Measurements from ENCODE around the gene MPG.

The MPG gene

DNA sequence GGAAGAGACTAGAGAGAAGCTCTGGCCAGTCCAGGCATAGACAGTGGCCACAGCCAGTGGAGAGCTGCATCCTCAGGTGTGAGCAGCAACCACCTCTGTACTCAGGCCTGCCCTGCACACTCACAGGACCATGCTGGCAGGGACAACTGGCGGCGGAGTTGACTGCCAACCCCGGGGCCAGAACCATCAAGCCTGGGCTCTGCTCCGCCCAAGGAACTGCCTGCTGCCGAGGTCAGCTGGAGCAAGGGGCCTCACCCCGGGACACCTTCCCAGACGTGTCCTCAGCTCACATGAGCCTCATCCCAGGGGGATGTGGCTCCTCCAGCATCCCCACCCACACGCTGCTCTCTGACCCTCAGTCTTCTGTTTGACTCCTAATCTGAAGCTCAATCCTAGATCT, 8.8 kb upstream of the MPG start:
- Histone ChIP-seq H3K27me3 (ENCODE audit: insufficient read depth, low read length, poor library complexity) (no peaks in the 10 kb centered on the region), H3K9ac (ENCODE audit: low read depth, low read length) (no peak overlapping the region), H3K4me1 (ENCODE audit: insufficient read depth, low read length) (no peaks in the 10 kb centered on the region), H3K4me2 (ENCODE audit: insufficient read depth, low read length) (no peak overlapping the region), H3K27ac (ENCODE audit: low read length) (no peak overlapping the region), H3K9me3 (ENCODE audit: insufficient read depth, low read length, severe bottlenecking) (no peaks in the 10 kb centered on the region), H3K4me3 (ENCODE audit: low read depth in 1 of 2, low read length in 2 of 2) (no peak overlapping the region), H4K20me1 (ENCODE audit: insufficient read depth, low read length) (peaks cover 6% of the 10 kb centered on the region), H3K36me3 (ENCODE audit: insufficient read depth, low read length) (no peaks in the 10 kb centered on the region), H2AFZ (ENCODE audit: low read depth, low read length) (no peak overlapping the region), H3K79me2 (ENCODE audit: insufficient read depth, low read length) (no peaks in the 10 kb centered on the region)
- TF ChIP-seq, protein P1, sequence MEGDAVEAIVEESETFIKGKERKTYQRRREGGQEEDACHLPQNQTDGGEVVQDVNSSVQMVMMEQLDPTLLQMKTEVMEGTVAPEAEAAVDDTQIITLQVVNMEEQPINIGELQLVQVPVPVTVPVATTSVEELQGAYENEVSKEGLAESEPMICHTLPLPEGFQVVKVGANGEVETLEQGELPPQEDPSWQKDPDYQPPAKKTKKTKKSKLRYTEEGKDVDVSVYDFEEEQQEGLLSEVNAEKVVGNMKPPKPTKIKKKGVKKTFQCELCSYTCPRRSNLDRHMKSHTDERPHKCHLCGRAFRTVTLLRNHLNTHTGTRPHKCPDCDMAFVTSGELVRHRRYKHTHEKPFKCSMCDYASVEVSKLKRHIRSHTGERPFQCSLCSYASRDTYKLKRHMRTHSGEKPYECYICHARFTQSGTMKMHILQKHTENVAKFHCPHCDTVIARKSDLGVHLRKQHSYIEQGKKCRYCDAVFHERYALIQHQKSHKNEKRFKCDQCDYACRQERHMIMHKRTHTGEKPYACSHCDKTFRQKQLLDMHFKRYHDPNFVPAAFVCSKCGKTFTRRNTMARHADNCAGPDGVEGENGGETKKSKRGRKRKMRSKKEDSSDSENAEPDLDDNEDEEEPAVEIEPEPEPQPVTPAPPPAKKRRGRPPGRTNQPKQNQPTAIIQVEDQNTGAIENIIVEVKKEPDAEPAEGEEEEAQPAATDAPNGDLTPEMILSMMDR (IDR thresholded peaks at IDR 0.05; ENCODE audit: borderline replicate concordance, extremely low read depth, low read length, poor library complexity, severe bottlenecking), result no peak
- ATAC-seq (ENCODE audit: insufficient read depth, low read depth), result no peak
- DNase-seq, result no peak

DNA sequence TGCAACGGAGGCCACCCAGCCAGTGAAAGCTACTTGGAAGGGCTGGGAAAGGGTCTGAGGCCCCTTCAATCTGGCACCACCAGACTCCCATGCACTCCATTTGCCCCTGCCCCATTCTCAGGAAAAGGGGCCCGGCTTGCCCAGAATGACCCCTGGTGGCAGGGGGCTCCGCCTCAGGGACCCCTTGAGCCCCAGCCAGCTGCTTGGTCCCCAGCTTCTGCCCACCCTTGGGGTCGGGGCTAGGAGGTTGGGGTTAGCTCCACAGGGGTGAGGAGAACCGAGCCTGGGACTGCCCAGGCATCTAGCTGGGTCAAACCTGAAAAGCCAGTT, 6.8 kb upstream of the MPG start:
- peaks cover 6% of the 10 kb centered on the region for H4K20me1 ChIP-seq (ENCODE audit: insufficient read depth, low read length)
- no peaks in the 10 kb centered on the region for H3K27me3 ChIP-seq (ENCODE audit: insufficient read depth, low read length, poor library complexity)
- H3K36me3 ChIP-seq (ENCODE audit: insufficient read depth, low read length), result no peaks in the 10 kb centered on the region
- ATAC-seq (ENCODE audit: insufficient read depth, low read depth) (no peak), DNase-seq (no peak)
- H3K4me3 ChIP-seq (ENCODE audit: low read depth in 1 of 2, low read length in 2 of 2), result no peak overlapping the region
- TF ChIP-seq, protein P1 (IDR thresholded peaks at IDR 0.05; ENCODE audit: borderline replicate concordance, extremely low read depth, low read length, poor library complexity, severe bottlenecking), result no peak
- no peak for TF ChIP-seq EZH2 (IDR thresholded peaks at IDR 0.05; ENCODE audit: borderline replicate concordance, low read depth, low read length, severe bottlenecking)
- H3K4me2 ChIP-seq (ENCODE audit: insufficient read depth, low read length), result no peak overlapping the region
- H3K4me1 ChIP-seq (ENCODE audit: insufficient read depth, low read length), result peaks cover 8% of the 10 kb centered on the region
- H3K9ac ChIP-seq (ENCODE audit: low read depth, low read length), result no peak overlapping the region
- H3K27ac ChIP-seq (ENCODE audit: low read length), result no peak overlapping the region
- H2AFZ ChIP-seq (ENCODE audit: low read depth, low read length), result no peak overlapping the region
- no peaks in the 10 kb centered on the region for H3K9me3 ChIP-seq (ENCODE audit: insufficient read depth, low read length, severe bottlenecking)
- no peaks in the 10 kb centered on the region for H3K79me2 ChIP-seq (ENCODE audit: insufficient read depth, low read length)

DNA sequence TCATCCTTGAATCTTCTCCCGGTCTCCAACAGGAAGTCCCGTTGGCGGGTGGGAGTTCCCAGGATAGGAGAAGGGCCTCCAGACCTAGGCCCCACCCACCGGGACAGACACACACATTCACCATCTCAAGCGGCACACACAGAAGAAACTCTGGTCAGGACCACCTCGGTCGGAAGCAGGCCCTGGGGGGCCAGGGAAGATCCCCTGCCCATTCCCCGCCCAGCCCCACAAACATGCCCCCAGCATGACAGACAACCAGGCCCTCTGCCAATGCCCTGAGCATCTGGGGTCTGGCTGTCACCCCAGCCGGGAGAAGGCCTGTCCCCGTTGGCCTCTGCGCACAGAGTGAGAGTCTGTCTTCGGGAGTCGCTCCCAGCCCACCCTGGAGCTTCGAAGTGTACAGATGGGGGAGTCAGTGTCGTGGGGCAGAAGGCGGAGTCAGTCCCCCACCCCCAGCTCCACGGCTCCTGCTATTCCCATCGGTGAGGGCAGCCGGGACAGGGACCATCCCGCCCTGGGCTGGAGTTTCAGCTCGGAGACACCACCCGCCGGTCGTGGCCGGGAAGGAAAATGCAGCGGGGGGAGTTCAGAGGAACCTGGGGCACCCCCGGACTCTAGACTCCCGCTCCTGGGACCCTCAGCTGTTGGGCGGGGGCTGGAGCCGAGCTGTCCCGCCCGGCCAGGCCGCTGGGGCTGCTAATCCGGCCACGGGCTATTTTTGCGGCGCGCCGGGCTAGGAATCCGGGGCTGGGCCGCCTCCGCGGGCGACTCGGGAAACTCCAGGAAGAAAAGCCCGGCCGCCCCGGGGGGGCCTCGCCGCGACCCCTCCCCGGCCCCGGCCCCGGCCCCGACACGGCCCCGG, 6.3 kb upstream of the MPG start:
- DNase-seq, result no peak
- H3K9me3 ChIP-seq (ENCODE audit: insufficient read depth, low read length, severe bottlenecking), result no peaks in the 10 kb centered on the region
- no peak overlapping the region for H3K4me3 ChIP-seq (ENCODE audit: low read depth in 1 of 2, low read length in 2 of 2)
- H3K4me1 ChIP-seq (ENCODE audit: insufficient read depth, low read length), result peaks cover 14% of the 10 kb centered on the region
- TF ChIP-seq EZH2 (IDR thresholded peaks at IDR 0.05; ENCODE audit: borderline replicate concordance, low read depth, low read length, severe bottlenecking), result no peak
- TF ChIP-seq, protein P1 (IDR thresholded peaks at IDR 0.05; ENCODE audit: borderline replicate concordance, extremely low read depth, low read length, poor library complexity, severe bottlenecking), result no peak
- no peaks in the 10 kb centered on the region for H3K27me3 ChIP-seq (ENCODE audit: insufficient read depth, low read length, poor library complexity)
- H3K36me3 ChIP-seq (ENCODE audit: insufficient read depth, low read length), result no peaks in the 10 kb centered on the region
- H3K27ac ChIP-seq (ENCODE audit: low read length), result no peak overlapping the region
- H3K9ac ChIP-seq (ENCODE audit: low read depth, low read length), result no peak overlapping the region
- no peaks in the 10 kb centered on the region for H3K79me2 ChIP-seq (ENCODE audit: insufficient read depth, low read length)
- peaks cover 3% of the 10 kb centered on the region for H4K20me1 ChIP-seq (ENCODE audit: insufficient read depth, low read length)
- H3K4me2 ChIP-seq (ENCODE audit: insufficient read depth, low read length), result no peak overlapping the region
- no peak for ATAC-seq (ENCODE audit: insufficient read depth, low read depth)
- no peak overlapping the region for H2AFZ ChIP-seq (ENCODE audit: low read depth, low read length)
